HG03280 (cell line): ENCODE data around the gene NEK10.
"Not testable (repeated sequence)": the region's sequence is repeated elsewhere in the genome, so short reads cannot be mapped to it uniquely, and the experiment has no call there.

Source experiments
- ATAC-seq: cut with Tn5 transposase; IDR thresholded peaks from one replicate; pipeline ENCODE4 v1.9.1; 2021; ENCODE audit warnings: mild to moderate bottlenecking, moderate library complexity; ENCODE audit not compliant: unreplicated experiment

Gene NEK10, protein sequence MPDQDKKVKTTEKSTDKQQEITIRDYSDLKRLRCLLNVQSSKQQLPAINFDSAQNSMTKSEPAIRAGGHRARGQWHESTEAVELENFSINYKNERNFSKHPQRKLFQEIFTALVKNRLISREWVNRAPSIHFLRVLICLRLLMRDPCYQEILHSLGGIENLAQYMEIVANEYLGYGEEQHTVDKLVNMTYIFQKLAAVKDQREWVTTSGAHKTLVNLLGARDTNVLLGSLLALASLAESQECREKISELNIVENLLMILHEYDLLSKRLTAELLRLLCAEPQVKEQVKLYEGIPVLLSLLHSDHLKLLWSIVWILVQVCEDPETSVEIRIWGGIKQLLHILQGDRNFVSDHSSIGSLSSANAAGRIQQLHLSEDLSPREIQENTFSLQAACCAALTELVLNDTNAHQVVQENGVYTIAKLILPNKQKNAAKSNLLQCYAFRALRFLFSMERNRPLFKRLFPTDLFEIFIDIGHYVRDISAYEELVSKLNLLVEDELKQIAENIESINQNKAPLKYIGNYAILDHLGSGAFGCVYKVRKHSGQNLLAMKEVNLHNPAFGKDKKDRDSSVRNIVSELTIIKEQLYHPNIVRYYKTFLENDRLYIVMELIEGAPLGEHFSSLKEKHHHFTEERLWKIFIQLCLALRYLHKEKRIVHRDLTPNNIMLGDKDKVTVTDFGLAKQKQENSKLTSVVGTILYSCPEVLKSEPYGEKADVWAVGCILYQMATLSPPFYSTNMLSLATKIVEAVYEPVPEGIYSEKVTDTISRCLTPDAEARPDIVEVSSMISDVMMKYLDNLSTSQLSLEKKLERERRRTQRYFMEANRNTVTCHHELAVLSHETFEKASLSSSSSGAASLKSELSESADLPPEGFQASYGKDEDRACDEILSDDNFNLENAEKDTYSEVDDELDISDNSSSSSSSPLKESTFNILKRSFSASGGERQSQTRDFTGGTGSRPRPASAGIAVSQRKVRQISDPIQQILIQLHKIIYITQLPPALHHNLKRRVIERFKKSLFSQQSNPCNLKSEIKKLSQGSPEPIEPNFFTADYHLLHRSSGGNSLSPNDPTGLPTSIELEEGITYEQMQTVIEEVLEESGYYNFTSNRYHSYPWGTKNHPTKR

DNA sequence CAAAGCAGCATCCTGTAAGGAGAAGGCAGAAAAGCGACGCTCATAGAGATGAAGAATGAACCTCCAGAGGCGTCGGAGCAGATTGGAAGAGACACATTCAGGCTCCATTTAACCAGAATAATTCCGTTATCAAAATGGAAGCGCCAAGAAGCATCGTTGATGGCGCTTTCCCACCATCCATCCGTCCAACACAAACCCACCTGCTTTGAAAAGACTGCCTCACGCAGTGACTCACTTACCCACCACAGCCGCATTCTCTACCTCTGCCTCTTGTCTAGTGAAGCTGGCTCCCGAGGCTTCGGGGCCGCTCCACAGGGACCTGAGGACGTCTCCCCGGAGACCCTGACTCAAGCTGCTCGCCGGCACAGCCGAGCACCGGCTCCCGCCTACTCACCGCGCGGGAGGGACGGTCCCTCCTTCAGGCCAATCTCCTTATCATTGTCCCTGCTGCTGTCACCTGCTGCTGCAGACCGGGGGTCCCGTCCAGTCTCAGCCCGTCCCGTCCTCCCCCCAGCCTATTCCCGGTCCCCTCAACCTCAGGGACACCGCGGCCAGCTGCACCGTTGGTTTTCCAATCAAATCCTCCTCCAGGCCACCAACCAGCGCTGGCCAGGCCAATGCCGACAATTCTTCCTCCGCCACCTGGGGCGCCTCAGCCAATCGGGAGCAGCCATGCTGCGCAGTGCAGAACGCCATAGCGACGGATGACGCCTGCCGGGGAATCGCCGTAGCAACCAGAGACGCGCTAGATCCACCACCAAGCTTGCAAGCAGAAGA lies at the start of gene NEK10:
TSS of gene NEK10 (minus strand) at position 553 of the 777 bp plus-strand sequence. CDS start 16,501 bp downstream, outside the sequence.
- ATAC-seq, result peak; percentile 100

DNA sequence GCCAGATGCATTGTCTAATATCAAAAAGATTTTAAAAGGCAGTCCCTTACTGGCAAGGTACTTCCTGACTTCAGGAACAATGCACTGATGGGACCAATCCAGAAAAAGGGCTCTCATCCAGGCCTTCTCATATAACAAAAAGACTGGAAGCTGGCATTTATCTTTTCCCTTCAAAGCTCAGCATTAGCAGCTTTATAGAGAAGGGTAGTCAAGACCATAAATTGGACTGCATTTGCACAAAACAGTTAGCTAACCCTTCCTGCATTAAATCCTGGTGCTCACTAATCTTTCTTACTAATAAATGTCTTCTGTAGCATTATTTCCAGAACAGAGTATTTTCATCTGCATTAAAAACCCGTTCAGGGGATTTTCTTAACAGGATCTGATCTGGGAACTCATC lies 46.0 kb upstream of the NEK10 start:
- ATAC-seq, result no peak

DNA sequence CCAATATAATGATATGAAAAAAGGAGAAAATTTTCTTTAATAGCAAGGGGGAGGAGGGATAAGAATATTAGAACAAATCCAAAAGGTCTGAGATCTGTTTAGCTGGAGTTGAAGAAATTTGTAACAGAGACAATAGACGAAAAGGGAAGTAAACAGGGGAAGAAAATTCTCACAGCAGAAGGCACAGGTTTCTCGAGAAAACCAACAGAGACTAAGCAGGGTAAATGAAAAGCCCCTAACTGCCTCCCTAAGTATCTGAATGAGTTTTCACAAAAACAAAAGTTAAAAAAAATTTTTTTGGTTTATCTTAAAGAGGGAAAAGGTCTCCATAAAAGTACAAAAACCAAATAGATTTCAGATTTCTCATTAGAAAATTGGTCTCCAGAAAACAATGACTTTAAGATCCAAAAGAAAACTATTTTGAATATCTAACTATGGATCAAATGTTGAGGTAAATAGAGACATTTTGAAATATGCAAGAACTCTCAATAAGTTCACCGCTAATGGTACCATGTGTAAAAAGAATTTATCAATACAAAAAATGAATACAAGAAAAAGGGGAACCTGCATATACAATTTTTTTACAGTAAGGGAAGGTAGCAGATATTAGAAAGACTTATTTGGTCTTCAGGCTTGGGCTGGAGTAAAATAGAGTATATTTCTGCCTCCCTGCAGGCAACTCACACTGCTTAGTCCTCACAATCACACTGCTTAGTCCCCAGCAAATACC lies 23.9 kb upstream of the NEK10 start:
- ATAC-seq, result no peak

DNA sequence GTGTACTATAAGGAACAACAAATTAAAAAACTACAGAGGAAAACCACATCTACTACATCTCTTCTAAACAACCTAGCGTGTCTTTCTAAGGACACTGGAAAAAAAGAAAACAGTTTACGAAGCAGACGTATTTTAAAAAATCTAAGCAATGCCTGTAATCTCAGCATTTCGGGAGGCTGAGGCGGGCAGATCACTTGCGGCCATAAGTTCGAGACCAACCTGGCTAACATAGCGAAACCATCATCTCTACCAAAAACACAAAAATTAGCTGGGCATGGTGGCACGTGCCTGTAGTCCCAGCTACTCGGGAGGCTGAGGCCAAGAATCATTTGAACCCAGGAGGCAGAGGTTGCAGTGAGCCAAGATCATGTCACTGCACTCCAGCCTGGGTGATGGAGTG lies 23.2 kb upstream of the NEK10 start:
- ATAC-seq, result not testable (repeated sequence)

DNA sequence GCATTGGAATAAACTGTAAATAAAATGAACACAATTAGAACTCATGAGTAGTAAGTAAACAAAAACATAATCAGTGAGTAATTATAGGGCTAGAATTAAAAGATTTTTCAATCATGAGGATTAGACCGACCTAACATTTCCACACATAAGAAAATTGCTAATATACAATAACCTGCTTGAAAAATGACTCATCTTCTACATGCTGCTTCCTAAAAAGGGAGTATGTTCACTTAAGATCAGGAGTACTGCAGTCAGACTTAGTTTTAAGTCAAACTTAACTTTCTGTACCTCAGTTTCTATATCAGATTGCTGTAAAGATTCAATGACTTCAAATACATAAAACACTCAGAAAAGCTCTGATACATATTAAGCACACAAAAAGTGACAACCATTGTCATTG lies 22.6 kb upstream of the NEK10 start:
- ATAC-seq, result no peak

DNA sequence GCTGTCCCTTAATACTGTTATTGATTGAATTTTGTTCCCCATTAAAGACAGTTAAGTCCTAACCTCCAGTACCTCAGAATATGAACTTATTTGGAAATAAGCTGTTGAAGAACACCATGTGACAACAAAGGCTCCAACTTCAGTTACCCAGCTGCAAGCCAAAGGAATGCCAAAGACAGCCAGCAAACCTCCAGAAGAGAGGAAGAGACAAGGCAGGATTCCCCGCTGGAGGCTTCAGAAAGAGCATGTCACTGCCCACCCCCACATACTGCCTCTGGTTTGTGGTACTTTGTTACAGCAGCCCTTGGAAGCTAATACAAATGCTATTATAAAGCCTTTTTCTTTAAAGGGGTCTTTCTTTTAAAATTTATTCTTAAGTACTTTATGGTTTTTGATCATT lies 18.4 kb upstream of the NEK10 start:
- ATAC-seq, result no peak

DNA sequence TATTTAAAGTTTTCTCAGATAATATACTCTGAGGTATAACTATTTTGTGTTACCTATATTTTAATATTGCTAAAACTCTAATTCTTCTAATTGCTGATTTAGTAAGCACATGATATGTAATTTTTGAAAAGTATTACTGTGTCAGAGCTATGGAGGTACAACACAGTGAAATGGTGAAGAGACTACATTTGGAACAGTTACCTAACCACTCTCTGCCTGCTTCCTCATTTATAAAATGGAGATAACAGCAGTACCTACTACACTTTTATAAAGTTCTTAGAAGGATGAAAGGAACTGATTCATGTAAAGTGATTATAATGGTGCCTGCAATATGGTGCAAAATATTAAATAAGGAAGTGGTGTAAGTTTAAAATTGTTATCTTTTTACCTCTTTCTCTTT lies 16.3 kb upstream of the NEK10 start:
- no peak for ATAC-seq

DNA sequence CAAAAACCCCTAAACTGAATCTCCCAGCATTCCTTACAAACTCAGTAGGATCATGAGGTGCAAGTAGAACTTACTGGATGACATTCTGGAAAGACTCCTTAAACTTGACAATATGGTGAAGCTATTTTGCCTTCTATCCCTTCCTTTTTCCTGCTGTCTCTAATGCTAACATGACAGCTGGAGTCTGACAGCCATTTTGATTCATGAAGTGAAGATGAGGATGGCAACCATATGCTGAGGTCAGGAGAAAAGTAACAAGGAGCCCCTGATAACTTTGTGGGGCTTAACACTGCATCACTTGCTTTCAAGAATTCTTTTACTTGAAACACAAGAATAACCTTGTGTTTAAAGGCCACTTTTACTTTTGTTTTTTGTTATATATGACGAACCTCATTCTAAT lies 15.0 kb upstream of the NEK10 start:
- ATAC-seq, result no peak

DNA sequence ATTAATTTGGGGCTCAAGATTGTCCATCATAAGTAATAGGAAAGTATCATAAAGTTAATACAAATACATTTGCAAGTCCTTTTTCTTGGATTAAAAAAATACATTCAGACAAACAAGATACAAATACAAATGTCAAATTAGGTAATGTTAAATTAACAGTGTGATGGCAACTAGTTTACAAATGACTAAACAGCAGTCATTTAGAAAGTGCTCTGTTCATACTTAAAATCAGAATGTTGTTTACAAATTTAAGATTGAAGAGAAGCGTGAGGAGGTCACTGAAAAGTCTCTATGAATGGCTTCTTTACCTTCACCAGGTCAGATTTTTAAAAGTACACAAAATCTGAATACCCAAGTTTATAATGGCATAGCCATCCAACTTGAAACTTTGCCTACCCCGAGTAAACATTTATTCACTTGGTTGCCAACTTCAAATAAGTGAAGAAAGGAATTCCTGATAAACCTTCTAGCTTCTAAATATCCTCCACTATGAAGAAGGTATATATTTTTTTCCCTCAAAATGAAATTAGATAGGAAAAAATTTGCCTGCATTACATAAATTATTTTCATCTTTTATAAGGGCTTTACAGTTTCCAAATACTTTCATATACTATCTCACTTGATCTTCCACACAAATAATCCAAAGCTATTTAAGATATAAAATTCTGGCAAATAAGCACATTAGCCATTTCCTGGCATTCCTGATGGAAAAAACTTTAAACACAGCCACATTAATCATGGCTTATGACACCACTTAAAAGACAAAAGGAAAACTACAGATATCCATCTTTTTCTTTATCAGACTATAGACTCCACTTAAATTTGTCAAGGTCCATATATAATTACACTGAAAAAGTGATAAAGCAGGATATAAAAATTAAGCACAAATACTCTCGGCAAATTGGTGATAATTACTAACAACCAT lies 11.5 kb upstream of the NEK10 start:
- peak; percentile 55 for ATAC-seq

DNA sequence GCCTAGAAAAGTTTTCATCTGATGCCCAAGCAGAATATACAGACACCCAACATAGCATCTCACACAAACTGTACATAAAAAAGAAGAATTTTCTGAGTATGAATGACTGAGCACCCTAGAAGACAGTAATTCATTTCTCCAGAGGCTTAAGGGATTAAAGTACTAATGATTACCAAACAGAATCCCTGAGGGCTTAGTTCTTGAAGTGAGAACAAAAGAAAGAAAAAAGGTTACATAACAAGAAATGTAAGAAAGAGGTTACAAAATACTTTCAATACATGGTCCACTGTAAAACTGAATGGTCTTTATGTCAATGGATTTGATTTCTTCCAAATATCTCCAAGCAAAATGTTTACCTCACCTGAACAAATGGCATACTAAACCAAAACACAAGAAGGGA lies 9.1 kb upstream of the NEK10 start:
- ATAC-seq, result no peak

DNA sequence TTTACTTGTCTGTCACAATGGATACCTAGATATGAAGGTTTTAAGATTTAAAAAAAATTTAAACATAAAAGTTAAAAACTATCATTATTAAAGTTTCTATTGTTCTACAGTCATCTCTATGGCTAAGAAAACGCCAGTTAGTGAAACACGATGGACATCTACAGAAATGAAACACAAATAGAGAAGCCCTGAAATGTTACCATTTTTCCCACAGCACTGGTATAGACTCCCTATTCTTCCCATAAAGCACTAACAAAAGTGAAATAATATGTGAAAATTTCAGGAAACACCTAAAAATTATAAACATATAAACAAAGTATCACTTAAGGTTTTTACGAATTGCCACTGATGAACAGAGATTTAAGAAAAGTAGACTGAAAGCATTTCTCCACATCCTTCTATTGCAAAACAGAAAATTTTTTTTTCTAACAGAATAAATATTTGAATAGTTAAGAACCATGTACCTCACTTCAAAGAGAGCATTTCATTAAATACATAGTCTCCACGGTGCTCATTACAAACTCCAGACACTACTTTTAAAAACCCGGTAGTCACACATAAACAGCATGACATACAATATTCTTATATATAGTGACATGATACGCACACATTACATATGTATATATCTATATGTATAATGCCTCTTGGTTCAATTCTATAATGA lies 7.1 kb upstream of the NEK10 start:
- no peak for ATAC-seq

DNA sequence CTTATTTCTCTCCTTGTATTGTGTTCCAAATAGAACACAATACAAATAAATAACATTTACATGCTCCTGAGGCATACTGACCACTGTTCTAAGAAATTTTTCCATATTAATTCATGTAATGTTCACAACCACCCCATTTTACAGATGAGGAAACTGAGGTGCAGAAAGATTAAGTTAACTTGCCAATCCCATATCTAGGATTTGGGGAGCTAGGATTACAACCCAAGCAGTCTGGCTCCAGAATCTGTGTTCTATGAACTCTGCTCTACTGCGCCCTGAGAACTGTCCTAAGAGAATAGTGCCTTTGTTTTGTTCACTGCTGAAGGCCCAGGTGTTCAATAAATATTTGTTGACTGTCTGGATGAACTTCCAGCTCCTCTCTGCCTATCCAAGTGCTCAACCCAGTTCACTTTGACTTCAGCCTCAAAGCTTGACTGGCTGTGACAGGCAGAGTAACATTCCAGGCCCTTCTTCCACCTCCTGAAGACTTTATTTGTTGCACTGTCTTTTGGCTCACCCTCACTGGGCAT lies 3.1 kb downstream of the NEK10 start:
- no peak for ATAC-seq

DNA sequence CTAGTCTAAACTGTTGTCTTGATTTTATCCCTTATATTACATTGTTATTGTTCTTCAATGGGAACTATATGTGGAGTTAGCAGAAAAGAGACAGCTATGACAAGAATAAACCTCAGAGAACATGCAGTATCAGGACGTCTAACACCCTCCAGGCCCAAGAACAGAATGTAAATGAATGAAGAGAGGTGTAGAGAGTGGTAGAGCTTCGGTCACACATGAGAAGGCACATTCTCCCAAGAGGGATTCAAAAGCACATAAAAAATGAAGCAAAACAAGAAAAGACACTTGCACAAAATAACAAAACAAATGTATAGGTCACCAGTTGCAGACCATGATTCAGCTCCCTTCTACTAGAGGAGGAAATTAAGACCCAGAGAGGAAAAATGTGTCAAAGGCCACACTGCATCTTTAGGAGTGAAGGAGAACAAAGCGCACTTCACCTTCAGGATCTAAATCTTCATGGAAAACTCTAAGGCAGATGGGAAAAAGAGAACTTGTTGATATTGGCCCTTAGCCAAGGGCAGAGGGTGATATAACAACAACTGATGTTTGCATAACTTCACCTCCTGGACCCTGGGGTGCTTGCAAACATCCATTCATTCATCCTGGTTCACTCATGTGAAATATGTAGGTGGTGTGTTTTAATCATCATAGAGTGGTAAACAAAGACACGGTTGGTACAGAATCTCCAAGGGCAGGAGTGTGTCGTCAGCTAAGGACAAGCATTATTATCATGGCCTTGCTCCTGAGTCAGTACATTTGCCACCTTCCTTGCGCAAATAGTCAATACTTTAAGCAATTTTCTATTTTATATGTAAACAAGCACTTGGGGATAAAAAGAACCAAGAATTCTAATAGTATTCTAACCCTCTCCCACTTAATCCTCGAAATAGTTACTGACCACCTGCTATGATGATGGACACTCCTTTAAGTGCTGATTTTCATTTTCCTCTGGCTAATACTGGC lies 8.8 kb downstream of the NEK10 start:
- no peak for ATAC-seq

DNA sequence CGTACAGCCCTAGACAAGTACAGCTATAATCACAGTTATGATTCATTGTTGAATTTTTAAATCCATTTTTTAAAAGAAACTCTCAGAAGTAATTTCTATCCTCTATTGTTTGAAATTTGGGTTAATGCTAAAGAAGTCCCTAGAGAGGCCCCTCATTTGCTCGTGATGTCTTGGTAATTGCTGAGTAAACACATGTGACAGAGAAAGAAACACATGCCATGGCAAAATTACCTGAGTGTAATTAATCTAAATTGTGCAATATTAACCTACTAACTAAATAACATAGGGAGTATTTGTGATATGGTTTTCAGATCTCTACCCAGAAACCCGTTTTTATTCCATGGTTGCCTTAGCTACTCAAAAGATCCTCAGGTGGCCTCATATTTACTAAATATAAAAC lies 10.8 kb downstream of the NEK10 start:
- ATAC-seq, result no peak

DNA sequence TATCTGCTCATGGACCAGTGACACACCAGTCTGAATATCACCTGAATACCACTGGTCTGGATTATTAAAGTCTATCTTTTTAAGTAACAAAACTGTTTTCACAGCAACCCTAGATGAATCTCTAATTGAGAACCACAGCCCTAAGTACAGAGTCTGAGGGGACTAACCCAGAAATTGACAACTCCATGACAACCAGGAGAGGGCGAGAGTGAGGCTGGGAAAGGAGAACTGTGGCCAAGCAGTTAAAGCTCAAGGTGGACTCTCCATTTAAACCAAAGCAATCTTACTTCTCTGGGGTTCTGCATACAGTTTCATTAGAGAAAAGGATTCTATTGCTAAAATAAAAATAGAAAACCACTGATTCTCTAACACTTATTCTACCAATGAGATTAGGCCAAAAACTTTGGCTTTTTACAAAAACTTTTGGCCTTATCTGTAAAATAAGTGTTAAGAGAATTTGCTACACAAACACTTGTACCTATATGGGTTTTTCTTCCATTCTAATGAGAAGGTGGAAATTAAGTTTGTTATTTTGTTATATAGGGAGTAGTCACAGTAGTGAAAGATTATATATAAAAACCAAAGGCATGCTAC lies 11.4 kb downstream of the NEK10 start:
- peak; percentile 94 for ATAC-seq

DNA sequence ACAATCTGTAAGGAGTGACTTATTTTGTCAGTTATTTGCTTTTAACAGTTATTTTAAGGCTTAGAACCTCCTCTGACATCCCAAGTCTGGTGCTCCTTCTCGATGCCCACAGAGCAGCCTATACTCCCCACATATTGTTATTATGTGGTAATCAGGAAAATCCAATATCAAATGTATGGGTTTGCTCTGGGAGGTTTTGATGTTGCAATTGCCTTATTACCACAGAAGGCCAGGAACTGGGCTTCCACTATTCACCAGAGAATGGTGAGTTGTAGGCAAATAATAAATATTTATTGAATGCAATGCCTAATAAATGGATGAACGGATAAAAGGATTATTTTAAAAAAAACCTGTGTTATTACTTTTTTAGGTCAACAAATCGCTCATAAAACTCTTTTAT lies 12.2 kb downstream of the NEK10 start:
- no peak for ATAC-seq
